Erythroblast (primary cell): ENCODE data around the gene PUM1.

ENCODE experiments used
- GATA1 ChIP-seq: IDR thresholded peaks from 2 replicates; pipeline ENCODE4 v1.6.1; 2011; ENCODE audit warnings: low read depth, mild to moderate bottlenecking, control low read depth, low read length, moderate library complexity
- POLR2A ChIP-seq: IDR thresholded peaks from 2 replicates; pipeline ENCODE4 v1.6.1; 2011; ENCODE audit warnings: mild to moderate bottlenecking, low read length

- TF ChIP-seq POLR2A, result no peak
- TF ChIP-seq GATA1, result no peak
These were observed 3.9 kb upstream of the PUM1 start for GRCh38 chr1:31069392-31069791.
